Naive thymus-derived CD8-positive, alpha-beta T cell (primary cell): ENCODE results near the gene ZDHHC5. TPM values are rescaled to one million over a fixed set of nuclear protein-coding genes. Genes with fewer than 3 reads are reported as not detected.
A peak's percentile ranks its signal among the peaks of the same experiment; 100 is the strongest.

Source experiments
- ATAC-seq, 2 donors: fragments of 150-1000 bp; cut with Tn5 transposase in 1 of 2; sonication (Bioruptor Pico), chemical (Tn5 transposase) in 1 of 2; 1 replicate in 1 of 2; 2 replicates in 1 of 2; pipeline ENCODE4 v1.10.0; 2021; ENCODE audit warnings: mild to moderate bottlenecking in 2 of 2, moderate library complexity in 2 of 2
- POLR2A ChIA-PET: fragments of 350-600 bp; sonication (Branson Sonifier 250); formaldehyde crosslinking; loops from one replicate; lab custom pipeline; 2021; ENCODE audit warnings: antibody characterized with exemption; lab: Charles Lee
- DNase-seq, 10 donors: peaks; one replicate each; pipeline versions ENCODE4 v3.0.0 to v3.0.0-alpha.2; 2020 to 2022
- H3K27ac Mint-ChIP-seq, 10 donors: one replicate each; pipeline ENCODE4 v1.8.0; 2020 to 2022; ENCODE audit warnings: mild to moderate bottlenecking in 10 of 10, mixed read lengths in 10 of 10, moderate library complexity in 4 of 10, inconsistent platforms in 1 of 10
- H3K27me3 Mint-ChIP-seq, 5 donors: one replicate each; pipeline ENCODE4 v1.8.0; 2021 to 2022; ENCODE audit warnings: mixed read lengths in 5 of 5
- H3K36me3 Mint-ChIP-seq, 3 donors: one replicate each; pipeline ENCODE4 v1.8.0; 2020 to 2022; ENCODE audit warnings: mixed read lengths in 3 of 3, mild to moderate bottlenecking in 2 of 3, inconsistent platforms in 1 of 3
- H3K4me1 Mint-ChIP-seq, 4 donors: one replicate each; pipeline ENCODE4 v1.8.0; 2021 to 2022; ENCODE audit warnings: mixed read lengths in 4 of 4
- H3K4me3 Mint-ChIP-seq, 10 donors: one replicate each; pipeline ENCODE4 v1.8.0; 2020 to 2022; ENCODE audit warnings: mild to moderate bottlenecking in 10 of 10, mixed read lengths in 10 of 10, moderate library complexity in 6 of 10, inconsistent platforms in 1 of 10
- H3K9me3 Mint-ChIP-seq, 9 donors: one replicate each; pipeline ENCODE4 v1.8.0; 2020 to 2022; ENCODE audit warnings: mixed read lengths in 9 of 9, mild to moderate bottlenecking in 3 of 9, inconsistent platforms in 1 of 9, moderate library complexity in 1 of 9
- polyA plus RNA-seq, 3 donors: library from polyadenylated mRNA; unstranded; fragments of 300-500 nt; fragmentation: Illumina TruSeq; gene quantifications; one replicate each; pipeline ENCODE4 v1.2.3, GENCODE V29; 2021
- total RNA-seq, 8 experiments: library from RNA in 2 of 8; stranded (reverse) in 2 of 8; gene quantifications; one replicate each; pipeline ENCODE4 v1.2.3 and lab custom pipeline; 2021 to 2026

The ZDHHC5 gene
- total and polyA plus RNA-seq, 5 experiments from 2014 or later: 25.0 to 78.8 (median 43.4) TPM

DNA sequence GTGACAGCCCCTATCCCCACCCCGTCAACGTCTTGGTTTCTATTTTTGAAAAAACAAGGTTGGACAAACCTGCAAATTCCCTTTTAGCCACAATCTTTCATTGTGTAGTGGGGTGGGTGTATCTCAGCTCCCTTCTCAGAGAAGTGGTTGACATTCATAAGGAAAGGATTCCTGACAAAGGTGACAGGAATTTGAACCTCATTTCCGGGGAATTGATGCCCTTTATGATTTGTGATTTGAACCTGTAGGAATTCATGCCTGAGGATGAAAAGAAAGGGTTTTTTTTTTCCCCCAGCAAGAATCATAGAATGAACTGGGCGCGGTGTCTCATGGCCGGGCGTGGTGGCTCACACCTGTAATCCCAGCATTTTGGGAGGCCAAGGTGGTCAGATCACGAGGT lies 32.7 kb upstream of the ZDHHC5 start:
- H3K36me3 Mint-ChIP-seq: no peaks in the 10 kb centered on the region

DNA sequence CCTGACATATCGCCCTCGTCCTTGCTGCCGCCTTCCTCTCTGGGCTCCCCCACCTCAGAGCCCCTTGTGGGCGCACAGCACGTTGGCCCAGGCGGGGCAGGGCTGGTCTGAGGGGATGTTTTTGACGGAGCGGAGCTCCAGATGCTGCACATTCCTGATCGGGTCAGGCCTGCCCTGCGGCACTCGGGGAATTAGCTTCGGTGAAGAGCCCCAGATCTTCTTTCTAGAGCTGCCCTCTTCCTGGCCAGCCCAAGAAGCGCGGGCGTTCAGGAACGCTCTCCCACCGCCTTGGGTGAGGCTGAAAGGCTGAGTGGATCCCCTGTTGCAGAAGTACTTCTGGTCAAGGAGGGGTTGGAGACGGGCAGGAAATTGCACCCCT lies 30.3 kb upstream of the ZDHHC5 start:
- peak overlapping the region in 2 of 10 donors; percentile 65 to 82 for H3K27ac Mint-ChIP-seq
- ATAC-seq: no peak
- peaks cover 4 to 32% (median 16%) of the 10 kb centered on the region in 5 donors for H3K27me3 Mint-ChIP-seq
- H3K4me1 Mint-ChIP-seq: peaks cover 8 to 21% (median 17%) of the 10 kb centered on the region in 4 donors
- H3K4me3 Mint-ChIP-seq: peak overlapping the region; percentile 73 to 94 (median 90)
- no peak for DNase-seq
- no peaks in the 10 kb centered on the region for H3K9me3 Mint-ChIP-seq
- no peaks in the 10 kb centered on the region for H3K36me3 Mint-ChIP-seq
- POLR2A ChIA-PET: no interaction called here

More for the DNA sequence above, 32.7 kb upstream of the ZDHHC5 start:
- DNase-seq (no peak), ATAC-seq (no peak)
- peaks cover 7 to 41% (median 21%) of the 10 kb centered on the region in 5 donors for H3K27me3 Mint-ChIP-seq
- H3K27ac Mint-ChIP-seq: no peak overlapping the region
- peaks cover 8 to 21% (median 15%) of the 10 kb centered on the region in 4 donors for H3K4me1 Mint-ChIP-seq
- H3K4me3 Mint-ChIP-seq: no peak overlapping the region
- no peaks in the 10 kb centered on the region for H3K9me3 Mint-ChIP-seq
- POLR2A ChIA-PET: no interaction called here

DNA sequence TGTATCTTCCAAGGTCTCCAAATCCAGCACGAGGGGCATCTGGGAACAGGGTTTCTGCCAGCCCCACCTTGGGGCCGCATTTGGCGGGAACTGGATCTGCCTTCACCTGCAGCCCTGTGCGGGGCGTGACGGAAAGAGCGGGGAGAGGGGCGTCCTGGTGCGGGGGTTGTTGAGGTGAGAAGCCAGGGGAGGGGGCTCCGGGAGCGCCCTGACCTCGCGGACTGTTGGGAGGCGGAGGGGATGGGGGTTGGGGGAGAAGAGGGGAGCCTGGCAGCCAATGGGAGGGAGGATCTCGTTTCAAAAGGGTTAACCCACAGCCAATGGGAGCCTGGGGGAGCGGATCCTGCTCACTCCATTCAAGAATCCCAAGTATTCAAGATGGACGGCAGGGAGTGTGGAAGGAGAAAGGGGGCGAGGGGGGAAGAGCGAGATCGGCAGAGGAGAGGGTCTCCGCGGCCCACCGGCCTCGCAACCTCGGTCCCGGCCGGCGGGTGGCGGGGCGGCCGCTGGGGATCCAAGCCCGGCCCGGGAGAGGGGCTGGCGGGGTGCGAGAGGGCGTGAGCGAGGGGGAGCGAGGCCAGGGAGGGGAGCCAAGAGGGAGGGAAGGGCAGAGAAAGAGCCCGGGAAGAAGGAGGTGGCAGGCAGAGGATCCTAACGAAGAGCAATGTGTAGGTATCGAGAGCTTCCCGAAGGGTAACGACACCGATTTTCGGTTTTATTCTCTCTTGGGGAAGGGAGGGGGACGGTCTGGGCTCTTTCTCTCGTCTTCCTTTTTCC lies 29.7 kb upstream of the ZDHHC5 start:
- DNase-seq (no peak), ATAC-seq (peak; percentile 45 to 54)
- peaks cover 4 to 35% (median 16%) of the 10 kb centered on the region in 5 donors for H3K27me3 Mint-ChIP-seq
- peak overlapping the region in 6 of 10 donors; percentile 31 to 90 (median 67) for H3K27ac Mint-ChIP-seq
- peak overlapping the region; percentile 80 to 94 (median 90) for H3K4me3 Mint-ChIP-seq
- no peaks in the 10 kb centered on the region for H3K36me3 Mint-ChIP-seq
- no peaks in the 10 kb centered on the region for H3K9me3 Mint-ChIP-seq
- peaks cover 8 to 21% (median 17%) of the 10 kb centered on the region in 4 donors for H3K4me1 Mint-ChIP-seq
- POLR2A ChIA-PET: interaction anchor here (0.5 to 4.3 kb wide), 2 partner anchors 69 to 1926 kb away, joined by 3 to 33 read pairs; partner anchors contain the start of gene UBE2L6

DNA sequence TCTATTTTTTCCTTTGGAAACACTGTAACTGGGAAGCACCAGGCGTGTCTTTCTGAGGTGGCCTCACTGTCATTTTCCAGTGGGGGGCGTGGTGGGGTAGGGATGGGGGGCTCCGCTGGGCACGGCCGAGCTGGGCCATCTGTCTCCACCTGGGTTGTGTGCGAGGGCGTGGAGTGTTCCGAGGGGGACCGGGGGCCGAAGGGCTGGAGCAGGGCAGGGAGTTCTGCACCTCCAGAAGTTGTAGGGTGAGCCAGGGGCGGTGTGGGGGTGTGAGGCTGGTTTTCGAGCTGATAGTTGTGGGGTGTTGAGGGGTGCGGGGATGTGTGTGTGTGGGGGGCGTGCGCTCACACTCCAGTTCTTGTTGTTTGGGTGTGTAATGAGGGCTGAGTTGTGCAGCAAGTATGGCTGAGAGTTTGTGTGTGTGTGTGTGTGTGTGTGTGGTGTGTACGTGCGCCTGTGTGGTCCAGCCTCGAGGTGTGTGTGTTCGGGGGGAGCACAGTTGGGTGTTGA lies 29.0 kb upstream of the ZDHHC5 start:
- peaks cover 5 to 39% (median 15%) of the 10 kb centered on the region in 5 donors for H3K27me3 Mint-ChIP-seq
- H3K36me3 Mint-ChIP-seq: no peaks in the 10 kb centered on the region

DNA sequence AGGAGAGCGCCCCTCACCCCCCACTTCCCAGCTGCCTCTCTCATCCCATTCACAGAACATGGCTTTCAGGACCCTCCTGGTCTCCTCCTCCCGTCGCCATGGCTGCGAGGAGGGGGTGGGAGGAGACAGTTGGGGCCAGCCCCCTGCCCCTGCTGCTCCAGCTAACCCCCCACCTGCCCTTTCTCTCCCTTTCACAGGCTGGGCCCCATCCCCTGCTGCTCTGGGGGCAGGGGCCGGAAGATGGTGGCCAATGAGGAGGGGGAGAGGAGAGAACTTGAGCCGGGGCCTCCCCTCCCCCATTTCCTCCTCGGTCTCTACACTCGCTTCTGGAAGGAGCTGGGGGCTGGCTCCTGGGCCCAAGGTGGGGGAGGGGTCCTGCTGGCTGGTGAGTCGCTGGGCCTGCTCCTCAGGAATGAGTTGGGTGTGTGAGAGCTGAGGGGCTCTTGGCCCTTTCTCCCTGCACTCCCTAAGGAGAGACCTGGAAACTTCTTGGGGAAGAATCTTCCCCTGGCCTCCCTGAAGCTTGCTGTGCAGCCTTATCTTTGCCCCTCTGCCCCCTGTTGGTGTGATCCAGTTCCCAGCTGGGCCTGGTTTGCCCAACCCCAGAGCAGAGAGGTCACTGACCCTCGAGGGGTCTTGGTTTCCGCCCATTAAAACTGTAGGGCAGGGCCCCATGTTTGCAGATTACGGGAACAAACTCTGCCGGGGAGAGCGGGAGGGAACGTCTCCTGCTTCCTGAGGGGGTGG lies 28.4 kb upstream of the ZDHHC5 start:
- POLR2A ChIA-PET: interaction anchor here (0.5 to 4.3 kb wide), 3 partner anchors 67 to 390 kb away, joined by 3 to 33 read pairs (median 6); partner anchors contain the start of gene UBE2L6
- Mint-ChIP-seq H3K36me3 (no peaks in the 10 kb centered on the region), H3K27me3 (peaks cover 2 to 35% (median 11%) of the 10 kb centered on the region in 5 donors), H3K4me3 (peak overlapping the region; percentile 80 to 94 (median 90)), H3K9me3 (no peaks in the 10 kb centered on the region), H3K27ac (peak overlapping the region in 5 of 10 donors; percentile 31 to 82 (median 56)), H3K4me1 (peaks cover 8 to 21% (median 18%) of the 10 kb centered on the region in 4 donors)
- ATAC-seq (peak in 1 of 2 donors; percentile 42), DNase-seq (no peak)

More for the DNA sequence above, 29.0 kb upstream of the ZDHHC5 start:
- Mint-ChIP-seq H3K4me3 (peak overlapping the region; percentile 80 to 94 (median 90)), H3K9me3 (no peaks in the 10 kb centered on the region), H3K4me1 (peaks cover 8 to 21% (median 17%) of the 10 kb centered on the region in 4 donors), H3K27ac (peak overlapping the region in 9 of 10 donors; percentile 3 to 84 (median 65))
- POLR2A ChIA-PET: interaction anchor here (4.3 kb wide), 1 partner anchor 69 kb away, joined by 33 read pairs; the partner anchor contains the start of gene UBE2L6
- DNase-seq (peak in 1 of 10 donors; percentile 24), ATAC-seq (peak; percentile 52 to 61)

DNA sequence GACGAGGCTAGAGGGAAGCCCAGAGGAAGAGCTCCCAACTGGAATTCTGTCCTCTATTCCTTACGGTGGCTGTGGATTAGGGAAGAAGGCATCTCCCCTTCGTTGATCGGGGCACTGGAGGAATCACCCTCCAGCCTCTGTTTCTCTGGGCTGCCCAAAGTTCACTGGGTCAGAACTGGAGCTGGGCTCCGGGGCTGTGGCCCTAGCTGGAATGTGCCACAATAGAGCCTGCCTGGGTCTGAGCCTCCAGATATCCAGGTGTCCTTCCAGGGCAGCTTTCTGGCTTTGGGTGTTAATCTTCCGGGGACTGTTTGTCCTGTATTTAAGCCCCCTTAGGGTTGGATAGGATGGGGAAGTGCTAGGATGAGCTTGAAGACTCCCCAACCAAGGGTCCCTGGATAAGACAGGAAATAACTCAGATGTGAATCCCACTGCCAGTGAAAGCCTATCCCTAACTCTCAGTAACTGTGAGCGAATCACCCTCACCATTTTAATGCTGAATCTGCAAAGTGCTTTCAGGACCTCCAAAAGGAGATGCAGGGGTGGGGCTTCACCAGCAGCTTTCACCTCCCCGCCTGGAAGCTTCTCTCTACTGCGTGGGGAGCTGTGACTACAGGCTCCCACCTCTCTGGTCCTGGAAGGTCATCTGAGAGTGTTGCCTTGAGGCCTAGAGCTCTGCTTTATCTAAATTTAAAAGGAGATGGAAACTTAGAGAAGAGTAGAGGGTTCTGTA lies 27.7 kb upstream of the ZDHHC5 start:
- H3K4me3 Mint-ChIP-seq: peak overlapping the region in 9 of 10 donors; percentile 42 to 94 (median 89)
- H3K4me1 Mint-ChIP-seq: peaks cover 8 to 22% (median 21%) of the 10 kb centered on the region in 4 donors
- ATAC-seq (no peak), DNase-seq (no peak)
- POLR2A ChIA-PET: interaction anchor here (0.6 to 4.3 kb wide), 3 partner anchors 67 to 104 kb away, joined by 3 to 33 read pairs (median 6); partner anchors contain the start of gene UBE2L6
- H3K27me3 Mint-ChIP-seq: peaks cover 1 to 35% (median 10%) of the 10 kb centered on the region in 5 donors
- no peaks in the 10 kb centered on the region for H3K36me3 Mint-ChIP-seq
- no peaks in the 10 kb centered on the region for H3K9me3 Mint-ChIP-seq
- H3K27ac Mint-ChIP-seq: peak overlapping the region in 3 of 10 donors; percentile 14 to 32 (median 27)

DNA sequence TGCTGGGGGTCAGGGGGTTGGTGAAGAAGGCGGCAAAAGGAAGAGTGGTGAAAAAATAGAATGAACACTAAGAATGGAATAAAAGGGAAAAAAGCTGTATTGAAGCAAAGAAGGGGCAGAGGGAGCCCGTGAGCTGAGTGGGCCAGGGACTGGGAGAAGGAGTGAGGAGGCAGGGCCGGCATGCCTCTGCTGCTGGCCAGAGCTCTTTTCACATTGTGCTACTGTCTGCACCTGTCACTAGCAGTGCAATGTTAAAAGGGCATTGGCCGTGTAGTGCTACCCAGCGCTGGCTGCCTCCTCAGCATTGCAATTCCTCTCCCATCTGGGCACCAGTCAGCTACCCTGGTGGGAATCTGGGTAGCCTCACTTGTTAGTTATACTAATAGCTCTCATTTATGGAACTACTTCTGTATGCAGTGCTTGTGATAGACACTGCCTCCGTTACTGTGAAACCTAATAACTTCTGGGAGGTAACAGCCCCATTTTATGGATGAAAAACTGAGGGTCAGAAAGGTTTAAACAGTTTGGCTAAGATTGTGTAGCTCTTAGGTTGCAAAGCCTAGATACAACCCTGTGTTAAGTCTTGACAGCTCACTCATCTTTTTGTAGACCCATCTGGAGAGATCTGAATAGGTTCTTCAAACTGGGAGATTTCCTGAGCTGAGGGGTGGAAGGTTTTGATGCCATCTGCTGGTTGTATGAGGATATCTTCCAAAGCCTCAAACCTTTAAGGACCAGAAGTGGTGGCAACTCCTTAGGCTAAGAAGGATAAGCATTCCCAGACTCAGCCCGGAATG lies 26.7 kb upstream of the ZDHHC5 start:
- Mint-ChIP-seq H3K27ac (peak overlapping the region in 1 of 10 donors; percentile 23), H3K27me3 (peaks cover 1 to 44% (median 18%) of the 10 kb centered on the region in 5 donors), H3K4me3 (peak overlapping the region in 2 of 10 donors; percentile 22 to 26), H3K36me3 (no peaks in the 10 kb centered on the region), H3K9me3 (no peaks in the 10 kb centered on the region), H3K4me1 (peaks cover 8 to 25% (median 22%) of the 10 kb centered on the region in 4 donors)
- DNase-seq: peak in 3 of 10 donors; percentile 29 to 47 (median 42)
- POLR2A ChIA-PET: interaction anchor here (0.9 to 4.3 kb wide), 3 partner anchors 27 to 103 kb away, joined by 3 to 33 read pairs (median 3); partner anchors contain the start of genes UBE2L6 and ZDHHC5
- peak in 1 of 2 donors; percentile 23 for ATAC-seq

DNA sequence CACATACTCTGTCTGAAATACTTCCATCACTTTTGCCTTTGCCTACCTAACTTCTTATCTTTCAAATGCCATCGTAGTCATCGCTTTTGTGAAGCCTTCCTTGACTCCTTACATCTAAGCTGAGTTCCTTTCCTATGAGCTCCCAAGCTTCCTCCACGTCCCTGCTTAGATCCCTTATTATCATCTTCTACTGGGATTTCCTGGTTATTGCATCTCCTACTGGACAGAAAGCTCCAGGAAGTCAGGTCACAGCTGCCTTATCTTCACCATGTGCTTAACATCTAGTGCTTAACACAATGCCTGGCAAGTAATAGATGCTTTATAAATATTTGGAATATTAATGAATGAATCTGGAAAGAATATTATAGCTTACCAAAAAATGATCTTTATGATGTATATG lies 24.1 kb upstream of the ZDHHC5 start:
- H3K4me3 Mint-ChIP-seq: no peak overlapping the region
- no peak overlapping the region for H3K27ac Mint-ChIP-seq
- H3K4me1 Mint-ChIP-seq: peaks cover 12 to 43% (median 35%) of the 10 kb centered on the region in 4 donors
- no peaks in the 10 kb centered on the region for H3K9me3 Mint-ChIP-seq
- DNase-seq (no peak), ATAC-seq (no peak)
- H3K36me3 Mint-ChIP-seq: no peaks in the 10 kb centered on the region
- H3K27me3 Mint-ChIP-seq: peaks cover 13 to 56% (median 35%) of the 10 kb centered on the region in 5 donors
- POLR2A ChIA-PET: interaction anchor here (0.6 to 2.2 kb wide), 4 partner anchors 13 to 146 kb away, joined by 4 to 12 read pairs (median 6); partner anchors contain the start of gene UBE2L6

DNA sequence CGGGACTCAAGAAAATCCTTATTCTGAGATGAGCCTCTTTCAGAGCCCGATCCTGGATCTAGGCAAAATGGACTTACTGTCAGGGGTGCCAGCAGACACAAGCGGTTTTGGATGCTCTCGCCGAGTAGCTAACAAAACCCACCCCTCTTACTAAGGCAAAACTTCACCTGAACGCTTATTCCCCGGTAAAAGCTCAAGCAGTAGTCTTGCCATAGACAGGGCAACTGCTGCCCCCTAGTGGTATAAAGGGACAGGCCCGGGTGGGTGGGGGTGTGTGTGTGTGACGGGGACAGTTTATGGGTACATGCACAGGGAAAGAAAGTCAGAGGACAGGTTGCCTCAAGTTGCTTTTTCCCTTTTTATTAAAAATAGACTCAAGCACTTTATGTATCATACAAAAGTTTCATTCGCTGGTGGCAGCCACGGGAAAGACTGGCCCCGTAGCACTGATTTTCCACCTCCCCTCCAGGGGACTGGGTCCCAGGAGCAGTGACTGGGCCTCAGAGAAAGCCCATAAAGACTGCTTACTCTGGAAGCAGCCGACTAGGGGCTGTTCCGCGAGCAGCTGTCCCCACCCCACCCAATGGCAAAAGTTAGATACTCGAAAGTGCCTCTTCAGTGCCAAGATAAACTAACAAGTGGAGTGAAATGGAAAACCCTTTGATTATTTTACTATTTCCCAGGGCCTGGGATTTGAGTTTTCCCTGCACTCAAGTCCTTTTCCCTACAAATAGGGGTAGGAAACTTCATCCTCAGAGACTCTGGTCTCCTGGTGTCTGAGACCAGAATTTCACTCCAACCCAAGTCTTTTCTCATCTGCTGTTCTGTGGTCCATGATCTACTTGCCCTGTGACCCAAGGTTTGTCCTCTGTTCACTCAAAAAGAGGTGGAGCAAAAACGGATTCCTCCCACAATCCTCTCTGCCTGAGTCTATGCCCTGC lies 22.9 kb upstream of the ZDHHC5 start:
- POLR2A ChIA-PET: interaction anchor here (0.7 to 2.2 kb wide), 5 partner anchors 12 to 155 kb away, joined by 3 to 12 read pairs (median 5); partner anchors contain the start of gene UBE2L6
- Mint-ChIP-seq H3K27ac (peak overlapping the region in 3 of 10 donors; percentile 21 to 41 (median 41)), H3K4me1 (peaks cover 15 to 50% (median 39%) of the 10 kb centered on the region in 4 donors), H3K27me3 (peaks cover 13 to 59% (median 38%) of the 10 kb centered on the region in 5 donors), H3K4me3 (peak overlapping the region in 1 of 10 donors; percentile 25), H3K36me3 (no peaks in the 10 kb centered on the region), H3K9me3 (no peaks in the 10 kb centered on the region)
- DNase-seq (peak; percentile 70 to 93 (median 85)), ATAC-seq (peak; percentile 72 to 77)

DNA sequence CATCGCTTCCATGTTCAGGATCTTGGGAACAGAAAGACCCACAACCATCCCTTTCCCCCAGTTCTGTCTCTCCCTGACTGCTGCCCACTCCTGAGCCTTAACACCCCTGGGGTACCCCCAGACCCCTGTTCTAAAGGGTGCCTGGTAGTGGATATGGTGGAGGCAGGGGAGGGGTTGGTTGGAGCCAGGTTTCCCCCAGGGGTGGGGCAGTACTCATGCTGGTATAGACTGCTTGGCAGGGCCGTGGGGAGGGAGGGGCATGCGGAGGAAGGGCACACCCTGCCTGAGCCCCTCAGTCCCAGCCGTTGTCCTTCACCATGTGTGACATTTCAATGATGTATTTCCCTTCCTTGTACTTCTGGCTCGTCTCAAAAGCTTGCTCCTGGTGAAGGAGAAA lies 22.2 kb upstream of the ZDHHC5 start:
- H3K9me3 Mint-ChIP-seq: no peaks in the 10 kb centered on the region
- POLR2A ChIA-PET: no interaction called here
- no peak overlapping the region for H3K4me3 Mint-ChIP-seq
- H3K36me3 Mint-ChIP-seq: no peaks in the 10 kb centered on the region
- no peak for DNase-seq
- no peak for ATAC-seq
- H3K4me1 Mint-ChIP-seq: peaks cover 17 to 55% (median 45%) of the 10 kb centered on the region in 4 donors
- H3K27ac Mint-ChIP-seq: peak overlapping the region in 4 of 10 donors; percentile 10 to 69 (median 31)
- peaks cover 13 to 59% (median 38%) of the 10 kb centered on the region in 5 donors for H3K27me3 Mint-ChIP-seq
